Ovary (tissue), 3 donors: Measurements from ENCODE around the gene PPP1R2C.

Experiments used
- EP300 ChIP-seq: sonication (generic); formaldehyde crosslinking; IDR thresholded peaks from one replicate; pipeline ENCODE4 v1.6.1; 2017; ENCODE audit warnings: antibody characterized with exemption
- POLR2A ChIP-seq: fragments of 450-650 bp; IDR thresholded peaks from one replicate; pipeline ENCODE4 v1.6.1; 2017; ENCODE audit warnings: antibody characterized with exemption, mild to moderate bottlenecking, moderate library complexity
- TF ChIP-seq, protein P1 (sequence below), 3 donors: fragments of 450-650 bp in 2 of 3; fragments of 200-600 bp in 1 of 3; IDR thresholded peaks; one replicate each; pipeline versions ENCODE4 v1.5.1 to v1.8.0; 2016 to 2022; ENCODE audit warnings: antibody characterized with exemption in 3 of 3, mild to moderate bottlenecking in 1 of 3
- donor health status: DM: no; HTN: no; CAD: no.

DNA sequence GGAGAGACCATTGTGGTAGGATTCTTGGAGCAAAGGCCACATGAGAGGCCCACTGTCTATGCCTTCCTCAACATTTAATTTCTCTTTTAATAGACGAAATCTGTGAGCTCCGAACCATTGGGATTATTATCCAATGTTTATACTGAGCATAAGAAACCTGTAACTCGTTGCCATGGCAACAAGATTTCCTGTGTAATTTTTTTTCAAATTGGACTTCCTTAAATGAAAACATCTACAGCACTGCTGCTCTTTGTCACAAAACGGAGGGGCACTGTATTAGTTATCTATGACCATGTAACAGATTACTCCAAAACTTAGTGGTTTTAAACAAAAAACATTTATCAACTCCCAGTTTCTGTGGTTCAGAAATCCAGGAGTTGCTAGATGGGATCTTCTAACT, 38.7 kb downstream of the PPP1R2C start:
- TF ChIP-seq, protein P1, sequence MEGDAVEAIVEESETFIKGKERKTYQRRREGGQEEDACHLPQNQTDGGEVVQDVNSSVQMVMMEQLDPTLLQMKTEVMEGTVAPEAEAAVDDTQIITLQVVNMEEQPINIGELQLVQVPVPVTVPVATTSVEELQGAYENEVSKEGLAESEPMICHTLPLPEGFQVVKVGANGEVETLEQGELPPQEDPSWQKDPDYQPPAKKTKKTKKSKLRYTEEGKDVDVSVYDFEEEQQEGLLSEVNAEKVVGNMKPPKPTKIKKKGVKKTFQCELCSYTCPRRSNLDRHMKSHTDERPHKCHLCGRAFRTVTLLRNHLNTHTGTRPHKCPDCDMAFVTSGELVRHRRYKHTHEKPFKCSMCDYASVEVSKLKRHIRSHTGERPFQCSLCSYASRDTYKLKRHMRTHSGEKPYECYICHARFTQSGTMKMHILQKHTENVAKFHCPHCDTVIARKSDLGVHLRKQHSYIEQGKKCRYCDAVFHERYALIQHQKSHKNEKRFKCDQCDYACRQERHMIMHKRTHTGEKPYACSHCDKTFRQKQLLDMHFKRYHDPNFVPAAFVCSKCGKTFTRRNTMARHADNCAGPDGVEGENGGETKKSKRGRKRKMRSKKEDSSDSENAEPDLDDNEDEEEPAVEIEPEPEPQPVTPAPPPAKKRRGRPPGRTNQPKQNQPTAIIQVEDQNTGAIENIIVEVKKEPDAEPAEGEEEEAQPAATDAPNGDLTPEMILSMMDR (IDR thresholded peaks at IDR 0.05), result no peak
- TF ChIP-seq EP300, result no peak
- TF ChIP-seq POLR2A, result no peak
